HG03565 (cell line): ENCODE results near the gene TAPBPL.

Experiments
- ATAC-seq: cut with Tn5 transposase; IDR thresholded peaks from one replicate; pipeline ENCODE4 v1.9.1; 2021; ENCODE audit warnings: mild to moderate bottlenecking, moderate library complexity; ENCODE audit not compliant: unreplicated experiment

The TAPBPL gene

DNA sequence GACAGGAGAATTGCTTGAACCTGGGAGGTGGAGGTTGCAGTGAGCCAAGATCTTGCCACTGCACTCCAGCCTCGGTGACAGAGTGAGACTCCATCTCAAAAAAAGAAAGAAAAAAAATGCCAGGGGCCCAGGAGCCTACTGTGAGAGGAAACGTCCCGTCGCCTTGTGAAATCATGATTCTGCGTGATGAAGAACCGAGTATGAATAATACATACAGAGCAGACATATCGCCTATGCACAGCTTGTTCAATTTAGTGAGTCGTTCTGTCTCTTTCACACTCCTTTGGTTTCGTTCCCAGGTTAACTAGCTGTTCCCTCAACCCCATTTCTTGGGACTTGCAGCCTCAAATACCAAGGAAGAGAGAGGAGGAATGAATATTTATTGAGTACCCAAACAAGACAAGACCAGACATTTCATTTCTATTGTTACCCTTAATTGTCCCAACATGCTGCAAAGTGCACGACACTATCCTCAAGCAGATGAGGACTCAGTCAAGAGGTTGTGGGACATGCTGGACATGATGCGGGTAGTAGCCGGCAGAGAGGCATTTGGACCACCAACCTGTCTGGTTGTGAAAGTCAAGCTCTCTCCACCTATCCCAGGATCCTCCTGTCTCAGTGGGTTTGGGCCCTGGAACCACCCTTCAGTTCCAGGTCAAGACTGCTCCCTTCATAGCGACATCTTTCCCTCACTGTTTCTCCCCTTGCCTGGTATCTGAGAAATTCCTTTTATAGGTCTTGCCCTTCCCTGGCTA is 15.7 kb upstream of the TAPBPL start:
- ATAC-seq, result no peak

DNA sequence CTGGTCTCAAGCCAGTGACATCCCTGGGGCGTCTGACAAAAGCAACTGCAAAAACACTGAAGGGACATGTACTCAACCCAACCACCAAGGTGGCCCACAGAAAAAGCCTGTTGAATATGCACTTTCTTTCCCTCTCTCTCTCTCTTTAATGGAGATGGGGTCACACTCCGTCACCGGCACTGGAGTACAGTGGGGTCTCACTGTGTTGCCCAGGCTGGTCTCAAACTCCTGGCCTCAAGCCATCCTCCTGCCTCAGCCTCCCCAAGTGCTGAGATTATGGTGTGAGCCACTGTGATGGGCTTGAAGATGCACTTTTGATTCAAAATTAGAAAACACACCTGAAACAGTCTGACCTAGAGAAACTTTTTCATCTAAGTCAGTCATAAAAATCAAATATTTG is 14.3 kb upstream of the TAPBPL start:
- no peak for ATAC-seq

- ATAC-seq, result no peak
Measured at GRCh38 chr12:6438345-6438744, 13.5 kb upstream of the TAPBPL start.

DNA sequence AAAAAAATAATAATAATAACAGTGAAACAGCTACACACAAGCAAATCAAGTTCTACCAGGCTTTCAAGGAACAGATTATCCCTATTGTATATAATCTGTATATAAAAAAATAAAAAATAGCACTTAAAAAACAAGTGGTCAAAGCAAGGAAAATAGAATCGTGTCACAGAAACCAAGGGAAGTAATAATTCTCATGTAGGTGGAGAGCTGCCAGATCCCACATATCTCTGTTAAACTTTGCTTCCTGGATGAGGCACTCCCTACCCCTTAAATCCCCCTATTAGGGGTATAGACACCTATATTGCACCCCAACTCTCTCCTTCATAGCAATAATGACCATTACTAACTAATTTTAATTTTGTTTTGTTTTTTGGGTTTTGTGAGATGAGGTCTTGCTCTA is 11.5 kb upstream of the TAPBPL start:
- ATAC-seq, result no peak

GRCh38 chr12:6442836-6443235 is 9.0 kb upstream of the TAPBPL start:
- no peak for ATAC-seq

DNA sequence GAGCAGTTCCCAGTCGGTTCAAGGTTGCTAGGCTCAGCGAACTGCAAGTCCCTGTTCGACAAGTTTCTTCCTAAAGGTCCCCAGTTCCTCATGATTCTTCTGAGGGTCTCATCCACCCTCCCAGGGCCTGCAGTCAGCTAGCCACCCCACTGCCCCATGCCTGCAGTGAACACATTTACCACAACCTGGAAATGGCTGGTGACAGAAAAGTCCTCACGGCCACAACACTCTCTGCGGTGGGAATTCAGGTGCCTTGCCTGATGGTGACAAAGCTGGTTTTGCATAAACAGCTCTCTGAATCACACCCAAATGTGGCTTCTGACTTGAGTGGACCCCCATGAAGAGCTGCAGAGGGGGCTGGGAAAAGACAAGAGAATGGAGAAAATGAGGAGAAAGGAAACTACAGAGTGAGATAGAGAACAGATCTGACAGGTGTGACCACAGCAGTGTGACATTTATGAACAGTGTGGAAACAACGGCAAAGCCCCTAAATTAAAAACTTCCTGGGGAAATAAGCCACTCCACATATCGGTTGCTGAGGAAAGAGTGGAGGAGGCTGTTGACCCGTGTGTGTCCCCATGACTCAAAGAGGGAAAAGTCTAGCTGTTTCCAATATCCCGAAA is 8.4 kb upstream of the TAPBPL start:
- no peak for ATAC-seq

DNA sequence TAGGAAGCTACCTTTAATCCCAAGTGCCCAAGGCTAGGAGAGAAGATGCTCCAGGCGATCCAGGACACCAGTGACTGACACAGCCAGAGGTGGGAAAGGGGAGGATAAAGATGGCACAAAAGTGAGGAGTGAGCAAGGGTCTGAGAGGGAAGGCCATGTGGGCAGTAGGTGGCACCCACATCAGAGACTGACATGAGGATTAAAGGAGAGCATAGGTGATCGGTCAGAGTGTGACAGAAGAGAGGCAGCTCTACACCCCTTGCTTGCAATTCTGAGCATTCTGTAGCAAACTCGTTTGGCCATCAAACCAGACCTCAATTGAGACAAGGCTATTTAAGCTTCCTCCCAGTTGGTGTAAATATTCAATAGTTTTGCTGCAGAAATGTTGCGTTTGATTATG is 7.8 kb upstream of the TAPBPL start:
- ATAC-seq, result no peak

- no peak for ATAC-seq
Measured at GRCh38 chr12:6444704-6445688, 6.8 kb upstream of the TAPBPL start, which contains the start of gene CD27. Gene CD27, plus strand, starts transcription at chr12:6444955. Its CDS starts 141 bp downstream, at chr12:6445096.

DNA sequence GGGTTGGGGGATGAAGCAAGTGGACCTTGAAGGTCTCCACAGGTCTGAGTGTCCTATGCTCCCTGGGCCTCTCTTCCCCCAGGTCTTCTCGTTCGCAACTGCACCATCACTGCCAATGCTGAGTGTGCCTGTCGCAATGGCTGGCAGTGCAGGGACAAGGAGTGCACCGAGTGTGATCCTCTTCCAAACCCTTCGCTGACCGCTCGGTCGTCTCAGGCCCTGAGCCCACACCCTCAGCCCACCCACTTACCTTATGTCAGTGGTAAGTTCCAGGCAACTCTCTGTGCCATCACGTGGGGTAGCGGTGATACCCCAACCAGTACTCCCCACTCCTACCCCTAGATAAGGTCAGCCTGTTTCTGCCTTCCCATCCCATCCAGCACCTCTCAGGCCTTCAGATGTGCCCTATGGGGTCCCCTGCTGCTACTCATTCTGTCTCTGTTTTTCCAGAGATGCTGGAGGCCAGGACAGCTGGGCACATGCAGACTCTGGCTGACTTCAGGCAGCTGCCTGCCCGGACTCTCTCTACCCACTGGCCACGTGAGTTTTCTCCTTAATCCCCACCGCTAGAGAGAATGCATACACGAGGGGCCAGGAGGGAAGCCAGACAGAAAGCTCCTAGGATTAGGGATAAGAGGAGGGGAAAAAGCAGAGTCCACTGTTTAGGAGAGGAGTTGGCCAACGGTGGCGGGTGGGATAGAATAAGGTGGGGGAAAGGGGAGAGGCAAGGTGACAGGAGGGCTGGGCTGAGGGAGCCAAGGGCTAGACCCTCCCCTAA is 1.6 kb upstream of the TAPBPL start:
- ATAC-seq, result no peak

GRCh38 chr12:6450869-6451347 is 934 bp upstream of the TAPBPL start:
- no peak for ATAC-seq

GRCh38 chr12:6452245-6452943 is 552 bp downstream of the TAPBPL start:
- no peak for ATAC-seq

- no peak for ATAC-seq
Measured at GRCh38 chr12:6452944-6453630, 1.2 kb downstream of the TAPBPL start.

GRCh38 chr12:6457220-6457945 is 5.5 kb downstream of the TAPBPL start:
- no peak for ATAC-seq

GRCh38 chr12:6458281-6459003 is 6.6 kb downstream of the TAPBPL start:
- no peak for ATAC-seq

DNA sequence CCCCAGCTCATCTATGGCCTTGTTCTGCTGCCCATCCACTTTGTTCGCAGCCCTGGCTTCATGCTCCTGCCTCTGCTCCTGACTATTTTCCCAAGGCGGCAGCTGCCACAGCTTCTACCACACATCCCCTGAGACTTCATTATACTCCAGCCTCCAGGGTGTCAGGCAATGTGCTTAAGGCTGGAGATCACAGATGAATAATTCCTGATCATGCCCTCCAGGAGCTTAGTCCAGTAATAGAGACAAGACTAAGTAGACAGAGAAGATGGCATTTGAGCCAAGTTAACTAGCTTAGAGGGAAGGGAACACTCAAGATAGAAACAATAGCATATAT is 7.1 kb downstream of the TAPBPL start:
- ATAC-seq, result no peak

GRCh38 chr12:6460751-6461371 is 9.0 kb downstream of the TAPBPL start:
- ATAC-seq, result no peak

- ATAC-seq, result peak; percentile 56
Measured at GRCh38 chr12:6461401-6462233, 9.8 kb downstream of the TAPBPL start.
